SH-SY5Y (cell line): ENCODE results near the gene GEMIN4.

ENCODE experiments used
- GATA2 ChIP-seq: IDR thresholded peaks from 2 replicates; pipeline ENCODE4 v1.6.1; 2011; ENCODE audit warnings: mild to moderate bottlenecking, low read depth, low read length
- GATA3 ChIP-seq: IDR thresholded peaks from 2 replicates; pipeline ENCODE4 v1.6.1; 2011; ENCODE audit warnings: low read depth, mild to moderate bottlenecking, low read length, moderate library complexity

DNA sequence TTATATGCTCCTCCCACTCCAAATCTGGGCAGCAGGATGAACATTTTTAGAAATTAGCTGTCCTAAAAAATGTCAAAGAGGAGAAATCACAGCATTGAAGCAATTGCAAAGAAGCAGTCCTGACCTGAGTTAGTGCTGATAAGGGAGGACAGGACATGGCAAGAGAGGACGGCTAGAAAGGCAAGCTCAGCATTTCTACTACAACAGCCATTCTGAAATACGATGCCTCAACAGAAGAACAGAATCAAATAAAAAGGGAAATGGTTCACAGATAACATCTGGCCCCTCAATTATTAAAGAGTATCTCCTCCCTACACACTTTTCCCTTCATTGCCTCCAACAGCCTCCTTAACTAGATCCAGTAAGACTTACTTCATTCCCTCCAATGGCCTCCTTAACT, 55.7 kb downstream of the GEMIN4 start:
- TF ChIP-seq GATA3 (no peak), GATA2 (peak; percentile 38; the same call in 1 of the 2 replicates)
